Hepatocyte (in vitro differentiated cells): Measurements from ENCODE around the gene ZNF441. TPM values are rescaled to one million over a fixed set of nuclear protein-coding genes. Genes with fewer than 3 reads are reported as not detected.

Experiments used
- DNase-seq: peaks from one replicate; pipeline ENCODE4 v3.0.0-alpha.2; 2016; ENCODE audit warnings: low spot score
- H2AFZ ChIP-seq: fragments of 200-600 bp; sonication (generic); 2 replicates; pipeline ENCODE4 v1.6.0; 2016; ENCODE audit warnings: antibody characterized with exemption, mild to moderate bottlenecking
- H3K27ac ChIP-seq: fragments of 200-600 bp; sonication (generic); 2 replicates; pipeline ENCODE4 v1.5.1; 2016; ENCODE audit warnings: mild to moderate bottlenecking
- H3K27me3 ChIP-seq: fragments of 200-600 bp; sonication (generic); 2 replicates; pipeline ENCODE4 v1.6.1; 2016
- H3K36me3 ChIP-seq: fragments of 200-600 bp; sonication (generic); replicated peaks from 2 replicates; pipeline ENCODE4 v1.5.1; 2016; ENCODE audit warnings: low read depth; ENCODE audit not compliant: insufficient read depth
- H3K4me1 ChIP-seq: fragments of 200-600 bp; sonication (generic); 2 replicates; pipeline ENCODE4 v1.5.1; 2016; ENCODE audit warnings: mild to moderate bottlenecking, moderate library complexity; ENCODE audit not compliant: insufficient read depth
- H3K4me2 ChIP-seq: fragments of 200-600 bp; sonication (generic); 2 replicates; pipeline ENCODE4 v1.6.0; 2016
- H3K4me3 ChIP-seq: fragments of 200-600 bp; sonication (generic); 2 replicates; pipeline ENCODE4 v1.5.1; 2016; ENCODE audit warnings: mild to moderate bottlenecking
- H3K79me2 ChIP-seq: fragments of 200-600 bp; sonication (generic); 2 replicates; pipeline ENCODE4 v1.6.0; 2017; ENCODE audit warnings: mild to moderate bottlenecking
- H3K9me2 ChIP-seq: fragments of 200-600 bp; sonication (generic); replicated peaks from 2 replicates; pipeline ENCODE4 v1.6.0; 2017; ENCODE audit warnings: mild to moderate bottlenecking; ENCODE audit not compliant: insufficient read depth
- H3K9me3 ChIP-seq: fragments of 200-600 bp; sonication (generic); 2 replicates; pipeline ENCODE4 v1.5.1; 2016; ENCODE audit warnings: low read depth, mild to moderate bottlenecking
- H4K20me1 ChIP-seq: fragments of 200-600 bp; sonication (generic); 2 replicates; pipeline ENCODE4 v1.6.0; 2016; ENCODE audit warnings: mild to moderate bottlenecking; ENCODE audit not compliant: insufficient read depth, poor library complexity, severe bottlenecking
- CTCF ChIP-seq: fragments of 200-600 bp; sonication (generic); IDR thresholded peaks from 2 replicates; pipeline ENCODE4 v1.5.1; 2016; ENCODE audit warnings: antibody characterized with exemption, mild to moderate bottlenecking; ENCODE audit not compliant: poor library complexity
- EZH2 ChIP-seq: fragments of 200-600 bp; sonication (generic); IDR thresholded peaks from 2 replicates; pipeline ENCODE4 v1.6.1; 2016; ENCODE audit warnings: antibody characterized with exemption, mild to moderate bottlenecking, borderline replicate concordance
- EZH2phosphoT487 ChIP-seq: fragments of 200-600 bp; sonication (generic); IDR thresholded peaks from one replicate; pipeline ENCODE4 v1.6.1; 2018; ENCODE audit warnings: antibody characterized with exemption, mild to moderate bottlenecking, low read depth, moderate library complexity; ENCODE audit not compliant: unreplicated experiment, severe bottlenecking
- whole genome bisulfite sequencing: methylation state at CpG from one replicate; pipeline ENCODE4 v1.1.6; 2016; ENCODE audit warnings: low lambda C conversion rate; ENCODE audit errors: missing lambda C conversion rate; 5-methylcytosine and 5-hydroxymethylcytosine counted together
- polyA plus RNA-seq: library from polyadenylated mRNA; unstranded; fragments of >200 nt; fragmentation: Nextera tagmentation; extraction: Ambion mirVana; gene quantifications from 2 replicates; pipeline ENCODE4 v1.2.1, GENCODE V29; 2016
- total RNA-seq: library from RNA; depleted of rRNA; stranded (reverse); fragments of >200 nt; gene quantifications from 2 replicates; pipeline ENCODE4 v1.2.3, GENCODE V29; 2014

ZNF441 gene
- total and polyA plus RNA-seq, 2 experiments from 2014 or later = 2.9 to 6.7 TPM

- Histone ChIP-seq H3K27me3 (no peaks in the 10 kb centered on the region), H3K9me3 (peaks cover 3% of the 10 kb centered on the region), H3K79me2 (no peaks in the 10 kb centered on the region), H3K27ac (no peak overlapping the region), H3K36me3 (no peaks in the 10 kb centered on the region), H3K9me2 (no peaks in the 10 kb centered on the region), H3K4me3 (no peak overlapping the region), H3K4me1 (no peaks in the 10 kb centered on the region), H3K4me2 (no peak overlapping the region), H2AFZ (no peak overlapping the region), H4K20me1 (no peaks in the 10 kb centered on the region)
- DNase-seq = no peak
- 68% methylated on average over 1 of the region's 1 CpG for WGBS
- TF ChIP-seq CTCF = no peak
- no peak for TF ChIP-seq EZH2phosphoT487
- no peak for TF ChIP-seq EZH2
Observed at GRCh38 chr19:11747277-11747676, 19.5 kb upstream of the ZNF441 start.

- H3K27ac ChIP-seq = no peak overlapping the region
- TF ChIP-seq EZH2phosphoT487 = no peak
- no peak for TF ChIP-seq EZH2
- no peak for TF ChIP-seq CTCF
- no peak for DNase-seq
- no peaks in the 10 kb centered on the region for H3K9me2 ChIP-seq
- no peak overlapping the region for H3K4me3 ChIP-seq
- no peaks in the 10 kb centered on the region for H3K36me3 ChIP-seq
- H3K9me3 ChIP-seq = peaks cover 3% of the 10 kb centered on the region
- no peaks in the 10 kb centered on the region for H3K27me3 ChIP-seq
- H3K79me2 ChIP-seq = no peaks in the 10 kb centered on the region
- no peak overlapping the region for H3K4me2 ChIP-seq
- 48% methylated on average over 2 of the region's 2 CpGs for WGBS
- no peak overlapping the region for H2AFZ ChIP-seq
- H4K20me1 ChIP-seq = no peaks in the 10 kb centered on the region
- no peaks in the 10 kb centered on the region for H3K4me1 ChIP-seq
Observed at GRCh38 chr19:11749751-11750150, 17.0 kb upstream of the ZNF441 start.

- Histone ChIP-seq H3K9me2 (no peaks in the 10 kb centered on the region), H3K79me2 (no peaks in the 10 kb centered on the region), H3K4me3 (no peak overlapping the region), H3K4me2 (no peak overlapping the region), H3K9me3 (peaks cover 8% of the 10 kb centered on the region), H3K27ac (no peak overlapping the region), H4K20me1 (no peaks in the 10 kb centered on the region), H3K36me3 (no peaks in the 10 kb centered on the region), H3K27me3 (no peaks in the 10 kb centered on the region), H3K4me1 (no peaks in the 10 kb centered on the region), H2AFZ (no peak overlapping the region)
- WGBS = 72% methylated on average over 2 of the region's 2 CpGs
- TF ChIP-seq CTCF = no peak
- no peak for TF ChIP-seq EZH2phosphoT487
- TF ChIP-seq EZH2 = no peak
- no peak for DNase-seq
Observed at GRCh38 chr19:11752244-11752736, 14.5 kb upstream of the ZNF441 start.

- 80% methylated on average over 4 of the region's 4 CpGs for WGBS
- no peak overlapping the region for H3K27ac ChIP-seq
Observed at GRCh38 chr19:11754663-11755062, 12.1 kb upstream of the ZNF441 start.

More at GRCh38 chr19:11754663-11755062, 12.1 kb upstream of the ZNF441 start:
- Histone ChIP-seq H3K27me3 (no peaks in the 10 kb centered on the region), H3K9me2 (no peaks in the 10 kb centered on the region), H3K9me3 (peaks cover 8% of the 10 kb centered on the region), H3K4me2 (no peak overlapping the region), H2AFZ (no peak overlapping the region), H3K79me2 (no peaks in the 10 kb centered on the region), H3K36me3 (no peaks in the 10 kb centered on the region), H3K4me1 (no peaks in the 10 kb centered on the region), H3K4me3 (no peak overlapping the region), H4K20me1 (no peaks in the 10 kb centered on the region)
- DNase-seq = no peak
- TF ChIP-seq EZH2phosphoT487 = no peak
- no peak for TF ChIP-seq EZH2
- TF ChIP-seq CTCF = no peak
